NCI-H146 (cell line): ENCODE measurements around the gene GPR160.

ENCODE experiments used
- DNase-seq: peaks from one replicate; lab custom pipeline; 2025; lab: John Stamatoyannopoulos, UW

GPR160 gene

DNA sequence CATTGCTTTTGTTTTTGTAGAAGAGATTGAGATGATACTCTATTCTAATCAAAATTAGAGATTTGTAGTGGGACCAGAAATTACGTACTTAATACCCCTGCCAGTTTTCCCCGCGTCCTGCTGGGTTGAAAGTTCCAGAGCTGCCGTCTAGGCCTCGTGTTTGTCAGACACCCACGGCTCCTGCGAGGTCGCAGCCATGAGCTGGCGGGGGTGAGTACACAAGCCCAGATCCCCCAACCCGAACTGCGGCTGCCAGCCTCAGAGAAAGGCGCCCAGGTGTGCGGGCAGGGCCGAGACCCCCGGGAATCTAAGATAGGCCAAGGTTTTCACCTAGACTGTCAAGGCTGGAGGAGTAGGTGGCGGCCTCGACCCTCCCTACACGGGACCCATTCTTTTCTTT is 26.3 kb downstream of the GPR160 start:
- DNase-seq = no peak

DNA sequence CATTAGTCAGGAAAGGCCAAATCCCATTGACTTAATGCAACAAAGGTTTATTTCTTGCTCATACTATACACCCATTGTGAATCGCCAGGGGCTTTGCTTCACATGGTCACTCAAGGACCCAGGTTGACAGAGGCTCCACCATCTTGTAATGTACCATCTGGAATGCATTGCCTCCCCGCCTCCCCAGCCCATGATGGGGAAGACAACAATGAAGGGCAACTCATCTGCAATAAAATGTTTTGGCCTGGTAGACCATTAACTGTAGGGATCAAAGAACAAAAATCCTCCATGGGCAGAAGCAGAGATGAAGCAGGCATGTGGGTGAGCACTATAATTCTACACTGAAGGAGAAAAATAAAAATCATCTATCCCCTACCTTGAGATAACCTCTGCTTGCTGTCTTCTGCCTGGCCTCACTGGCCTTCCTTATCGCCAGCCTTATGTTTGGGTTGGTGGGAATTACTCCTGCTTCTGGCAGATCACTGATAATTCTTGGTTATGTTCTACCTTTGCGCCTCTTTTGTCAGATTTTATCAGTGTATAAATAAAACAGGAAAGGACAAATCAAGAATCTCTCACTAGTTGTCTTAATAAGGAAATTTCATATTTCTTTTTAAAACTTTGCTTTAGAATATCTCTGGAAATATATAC is 37.8 kb downstream of the GPR160 start:
- DNase-seq = no peak

DNA sequence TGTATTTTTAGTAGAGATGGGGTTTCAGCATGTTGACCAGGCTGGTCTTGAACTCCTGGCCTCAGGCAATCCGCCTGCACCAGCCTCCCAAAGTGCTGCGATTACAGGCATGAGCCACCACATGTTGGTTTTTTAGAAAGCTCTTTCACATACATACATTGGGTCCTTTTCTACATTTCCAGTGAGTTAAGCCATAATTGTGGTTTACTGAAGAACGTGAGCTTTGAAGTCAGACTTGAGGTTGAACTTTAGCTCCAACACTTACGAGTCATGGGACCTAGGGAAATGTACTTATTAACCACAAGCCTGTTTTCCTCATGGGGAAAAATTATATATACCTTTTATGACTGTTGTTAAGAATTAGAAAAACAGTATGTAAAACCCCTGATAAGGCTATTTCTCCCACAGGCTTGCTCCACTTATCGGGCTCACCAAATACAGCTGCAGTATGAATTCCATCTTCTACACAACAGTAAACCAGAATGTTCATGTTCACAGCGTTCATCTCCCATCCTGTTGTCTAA is 39.0 kb downstream of the GPR160 start:
- no peak for DNase-seq

DNA sequence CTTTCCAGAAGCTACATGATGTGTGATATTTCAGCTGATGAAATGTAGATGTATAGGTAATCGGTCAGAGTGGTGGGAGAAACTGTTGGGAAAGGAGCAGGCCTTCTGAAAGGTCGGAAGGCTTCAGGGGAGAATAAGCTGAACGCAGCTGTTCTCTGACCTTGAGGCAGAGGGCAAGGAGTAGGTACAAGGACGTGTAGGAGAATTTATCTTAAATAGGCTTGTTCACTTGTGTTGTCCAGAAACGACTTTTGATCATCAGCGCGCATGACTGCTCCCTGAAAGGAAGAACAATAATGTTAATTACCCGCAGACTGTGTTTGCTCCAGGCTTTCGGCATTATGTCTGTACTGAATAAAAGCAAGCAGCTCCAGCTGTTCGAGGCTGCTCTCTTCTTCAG is 39.6 kb downstream of the GPR160 start:
- no peak for DNase-seq

DNA sequence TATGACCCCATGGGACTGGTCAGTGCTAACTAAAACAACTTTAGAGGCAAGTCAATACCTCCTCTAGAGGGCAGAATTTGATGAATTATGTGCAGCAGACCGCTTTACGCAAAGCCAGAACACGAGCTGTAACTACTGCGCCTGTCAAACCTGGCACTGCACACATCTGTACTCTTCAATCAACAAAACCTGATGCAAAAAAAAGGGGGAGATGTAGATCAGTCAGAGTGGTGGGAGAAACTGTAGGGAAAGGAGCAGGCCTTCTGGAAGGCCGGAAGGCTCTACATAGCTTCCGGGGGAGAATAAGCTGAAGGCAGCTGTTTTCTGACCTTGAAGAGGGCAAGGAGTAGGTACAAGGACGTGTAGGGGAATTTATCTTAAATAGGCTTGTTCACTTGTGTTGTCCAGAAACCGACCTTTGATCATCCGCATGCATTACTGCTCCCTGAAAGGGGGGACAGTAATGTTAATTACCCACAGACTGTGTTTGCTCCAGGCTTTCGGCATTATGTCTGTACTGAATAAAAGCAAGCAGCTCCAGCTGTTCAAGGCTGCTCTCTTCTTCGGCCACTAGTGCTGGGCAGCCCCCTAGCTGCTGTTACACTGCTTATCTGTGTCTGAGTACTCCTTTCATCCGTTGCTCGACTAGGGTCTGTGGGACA is 41.0 kb downstream of the GPR160 start:
- no peak for DNase-seq

DNA sequence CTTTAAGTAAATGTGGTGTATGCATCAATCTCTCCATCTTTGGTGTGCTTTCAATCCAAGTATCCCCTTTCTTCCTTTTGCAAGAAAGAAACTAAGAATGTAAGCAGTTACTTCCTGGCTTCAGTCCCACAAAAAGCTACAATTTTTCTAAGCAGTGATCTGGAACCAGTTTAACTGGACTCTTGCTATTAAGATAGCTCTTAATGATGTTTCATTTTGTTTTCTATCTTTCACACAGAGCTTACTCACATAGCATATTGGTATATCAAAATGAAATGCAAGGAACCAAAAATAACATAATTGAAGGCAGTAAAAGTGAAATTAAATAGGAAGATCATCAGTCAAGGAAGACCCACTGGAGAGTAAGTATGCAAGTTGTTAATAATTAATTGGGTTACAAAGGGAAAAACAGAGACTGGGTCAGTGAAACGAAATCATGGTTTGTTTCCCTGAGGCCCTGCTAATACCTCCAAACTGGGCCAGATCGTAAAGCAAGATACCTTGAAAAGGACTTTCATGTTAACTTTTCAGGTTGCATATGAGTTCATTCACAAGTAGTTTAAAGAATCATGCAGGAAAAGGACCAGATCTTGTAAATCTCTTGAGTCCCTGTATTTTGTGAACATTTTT is 41.9 kb downstream of the GPR160 start:
- DNase-seq = no peak

DNA sequence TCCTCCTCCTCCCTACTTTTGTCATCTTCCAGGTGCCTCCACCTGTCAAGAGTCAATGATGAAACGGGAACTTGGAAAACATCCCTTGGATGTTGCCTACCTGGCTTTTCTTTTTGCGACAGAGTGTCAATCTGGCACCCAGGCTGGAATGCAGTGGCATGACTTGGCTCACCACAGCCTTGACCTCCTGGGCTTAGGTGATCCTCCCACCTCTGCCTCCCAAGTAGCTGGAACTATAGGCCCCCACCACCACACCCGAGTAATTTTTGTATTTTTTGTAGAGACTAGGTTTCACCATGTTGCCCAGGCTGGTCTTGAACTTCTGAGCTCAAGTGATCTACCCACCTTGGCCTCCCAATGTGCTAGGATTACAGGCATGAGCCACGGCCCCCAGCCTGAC is 42.8 kb downstream of the GPR160 start:
- DNase-seq = no peak

DNA sequence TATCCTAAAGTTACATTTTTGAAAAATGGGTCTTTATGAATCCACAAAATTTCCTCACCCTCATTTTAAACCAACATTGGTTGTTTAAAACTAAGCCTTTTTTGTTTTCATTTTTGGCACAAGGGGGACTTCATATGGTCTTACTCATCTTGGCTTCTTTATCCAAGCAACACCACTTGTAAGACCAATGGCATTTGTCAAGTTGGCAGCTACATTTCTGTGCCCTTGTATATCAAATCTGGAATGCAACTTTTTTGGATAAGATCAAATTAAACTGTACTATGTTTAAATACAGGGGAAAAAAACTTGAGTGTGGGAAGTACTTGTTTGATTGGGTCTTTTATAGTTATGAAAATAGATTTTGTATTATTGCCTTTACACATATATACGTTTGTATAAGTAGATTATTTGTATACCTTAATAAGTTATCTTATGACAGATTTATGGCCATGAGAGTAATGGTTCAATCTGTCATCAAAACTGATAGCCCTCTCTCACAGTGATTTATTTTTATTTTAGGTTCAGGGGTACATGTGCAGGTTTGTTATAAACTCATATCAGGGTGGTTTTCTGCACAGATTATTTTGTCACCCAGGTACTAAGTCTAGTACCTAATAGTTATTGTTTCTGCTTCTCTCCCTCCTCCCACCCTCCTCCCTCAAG is 43.4 kb downstream of the GPR160 start:
- no peak for DNase-seq

DNA sequence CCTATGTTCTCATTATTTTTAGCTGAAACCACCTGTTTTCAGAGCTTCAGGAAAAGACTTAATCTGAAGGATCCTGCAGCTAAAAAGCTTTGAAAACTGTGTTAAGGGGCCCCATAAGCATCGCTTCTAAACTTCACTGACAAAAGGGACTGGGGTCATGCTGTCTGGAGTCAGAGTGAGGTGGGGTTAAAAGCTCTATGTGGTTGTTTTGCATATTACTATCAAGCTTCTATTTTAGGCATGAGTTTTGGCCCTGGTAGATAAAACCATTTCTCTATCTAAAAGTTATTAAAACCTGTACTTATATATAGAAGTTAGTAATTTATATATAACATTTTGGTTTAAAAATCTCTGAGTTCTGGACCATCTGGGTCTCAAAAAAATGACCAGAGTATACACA is 45.5 kb downstream of the GPR160 start:
- no peak for DNase-seq

DNA sequence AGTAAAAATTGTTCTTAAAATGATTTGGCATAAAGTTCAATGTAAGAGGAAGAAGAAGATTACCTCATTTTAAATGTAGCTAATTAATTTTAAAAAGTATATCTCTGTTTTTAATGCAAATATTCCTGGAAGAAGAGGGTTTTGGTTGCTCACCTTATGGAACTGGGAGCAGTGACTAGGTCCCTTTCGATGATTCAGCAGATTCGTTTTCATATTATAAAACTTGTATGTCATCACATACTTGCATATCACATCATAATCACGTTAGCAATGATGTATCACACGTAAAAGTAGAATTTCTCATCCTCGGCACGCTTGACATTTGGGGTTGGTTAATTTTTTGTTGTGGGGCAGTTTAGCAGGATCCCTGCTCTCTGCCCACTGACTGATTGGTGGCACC is 47.6 kb downstream of the GPR160 start:
- DNase-seq = no peak

DNA sequence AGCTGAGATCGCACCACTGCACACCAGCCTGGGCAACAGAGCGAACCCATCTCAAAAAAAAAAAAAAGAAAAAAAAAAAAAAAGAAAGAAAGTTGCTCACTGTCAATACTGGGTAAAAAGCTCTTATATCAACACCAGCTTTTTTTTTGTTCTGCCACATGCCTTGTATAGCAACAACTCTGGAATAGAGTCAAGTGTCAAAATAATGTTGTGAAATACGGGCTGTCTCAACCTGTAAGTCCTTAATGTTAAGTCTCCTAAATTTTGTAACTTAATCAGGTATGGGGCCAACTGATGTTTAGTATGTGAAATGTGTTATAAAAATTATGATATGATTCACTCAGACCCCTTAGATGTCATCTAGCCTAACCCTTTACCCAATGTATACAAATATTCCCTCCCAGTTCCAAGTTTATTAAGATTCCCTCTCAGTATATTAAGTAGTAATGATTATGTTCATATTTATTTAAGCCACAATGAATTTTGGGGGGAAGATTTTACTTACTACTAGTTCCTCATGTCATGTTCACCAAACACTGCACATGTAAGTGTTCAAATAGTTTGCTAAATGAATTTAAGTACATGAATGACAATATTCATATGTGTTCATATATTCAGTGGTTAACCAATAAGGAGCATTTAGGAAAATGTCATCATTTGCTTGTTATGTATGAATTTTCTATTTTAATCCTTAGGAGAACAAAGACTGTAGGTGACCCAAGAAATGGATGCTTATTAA is 52.2 kb downstream of the GPR160 start:
- DNase-seq = no peak

DNA sequence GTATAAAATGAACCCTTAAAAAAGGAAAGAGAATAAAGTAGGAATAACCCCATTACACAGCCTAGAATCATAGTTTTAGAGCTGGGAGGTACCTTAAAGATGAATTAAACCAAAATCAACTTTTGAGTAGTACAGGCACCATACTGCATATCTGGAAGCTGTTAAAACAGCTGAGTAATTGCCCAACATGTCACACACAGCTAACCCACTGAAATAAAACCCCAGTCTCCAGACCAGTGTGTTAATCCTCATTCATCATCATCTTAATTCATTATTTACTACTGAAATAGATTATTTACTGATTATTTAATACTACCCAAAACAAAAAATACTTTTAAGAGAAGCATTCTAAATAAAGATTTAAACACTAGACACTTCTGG is 52.8 kb downstream of the GPR160 start:
- no peak for DNase-seq

DNA sequence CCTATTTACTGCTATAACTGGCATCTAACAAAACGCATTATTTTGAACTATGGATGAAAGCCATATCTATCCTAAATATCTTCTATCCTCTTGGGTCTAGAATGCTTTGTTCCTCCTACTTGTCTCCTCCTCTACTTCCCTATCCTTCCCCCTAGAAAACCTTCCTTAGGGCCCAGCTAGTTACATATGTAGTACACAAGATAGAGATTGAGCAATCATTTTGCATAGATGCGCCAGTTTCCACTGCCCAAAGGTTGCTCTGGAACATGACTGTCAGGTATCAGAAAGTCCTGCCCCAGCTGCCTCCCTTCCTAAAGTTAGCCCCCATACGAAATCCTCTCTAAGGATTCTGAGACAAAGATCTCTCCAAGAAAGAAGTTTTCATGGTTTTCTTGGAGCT is 55.1 kb downstream of the GPR160 start:
- DNase-seq = no peak

DNA sequence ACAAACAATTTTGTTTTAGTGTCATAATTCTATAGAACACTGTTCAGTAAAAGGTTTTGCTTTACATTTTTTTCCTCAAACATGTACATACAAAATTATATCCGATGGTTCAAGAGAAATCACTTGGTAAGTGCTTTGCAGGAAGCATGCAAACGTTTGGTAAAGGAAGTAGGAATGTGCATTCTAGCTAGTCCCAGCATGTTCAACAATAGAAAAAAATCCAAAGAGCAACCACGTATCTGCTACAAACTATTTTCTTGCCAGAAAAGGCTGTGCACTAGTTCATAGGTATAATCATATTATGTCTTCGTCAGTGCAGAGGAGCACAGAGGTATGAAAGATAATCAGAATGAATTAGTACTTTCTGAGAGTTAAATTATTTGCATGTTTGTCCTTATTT is 58.0 kb downstream of the GPR160 start:
- DNase-seq = no peak

DNA sequence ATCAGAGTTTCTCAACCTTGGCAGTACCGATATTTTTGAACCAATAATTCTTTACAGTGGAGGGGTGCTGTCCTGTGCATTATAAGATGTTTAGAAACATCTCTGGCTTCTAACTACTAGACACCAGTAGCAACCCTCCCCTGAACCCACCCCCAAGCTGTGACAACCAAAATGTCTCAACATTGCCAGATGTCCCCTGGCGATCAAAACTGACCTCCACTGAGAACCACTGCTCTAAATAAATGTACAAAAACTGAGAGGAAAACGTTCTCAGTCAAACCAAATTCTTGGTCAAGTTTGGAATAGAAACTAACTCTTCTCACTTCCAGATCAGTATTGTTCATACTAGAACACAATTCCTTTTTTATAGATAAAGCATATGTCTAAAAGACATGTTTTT is 58.5 kb downstream of the GPR160 start:
- no peak for DNase-seq

DNA sequence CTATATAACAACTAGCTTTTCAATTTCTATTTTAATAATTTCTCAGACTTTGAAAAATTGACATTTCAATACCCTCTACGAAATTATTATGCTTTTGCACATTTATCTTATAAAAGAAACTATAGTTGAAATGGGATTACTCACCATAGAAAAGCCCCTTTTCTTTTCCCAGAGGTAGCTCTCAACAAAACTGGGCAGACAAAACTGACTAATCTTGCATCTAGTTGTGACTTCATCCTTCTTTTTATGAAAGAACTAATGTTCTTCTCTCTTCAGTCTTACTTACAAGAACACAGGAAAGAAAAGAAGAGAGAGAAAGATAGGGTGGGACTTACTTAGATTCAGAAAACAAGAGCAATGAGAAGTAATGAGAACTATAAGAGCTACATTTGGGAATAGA is 61.0 kb downstream of the GPR160 start:
- DNase-seq = no peak

DNA sequence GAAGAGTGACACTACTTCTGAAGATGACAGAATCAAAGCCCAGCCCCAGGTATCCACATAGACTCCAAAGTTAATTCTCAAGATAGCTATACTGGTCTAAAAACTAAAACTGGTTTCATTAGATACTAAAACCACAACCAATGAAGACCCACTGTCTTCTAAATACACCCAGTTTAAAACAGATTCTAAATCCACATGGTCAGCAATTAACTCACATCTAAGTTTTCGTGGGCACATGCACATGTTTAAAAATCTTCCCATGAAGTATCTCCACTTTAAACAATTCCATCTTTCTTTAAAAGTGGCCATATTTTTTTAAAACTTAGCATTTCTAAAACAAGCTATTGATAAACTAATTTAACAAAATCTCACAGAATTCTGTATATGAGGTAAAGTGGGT is 63.1 kb downstream of the GPR160 start:
- DNase-seq = no peak

DNA sequence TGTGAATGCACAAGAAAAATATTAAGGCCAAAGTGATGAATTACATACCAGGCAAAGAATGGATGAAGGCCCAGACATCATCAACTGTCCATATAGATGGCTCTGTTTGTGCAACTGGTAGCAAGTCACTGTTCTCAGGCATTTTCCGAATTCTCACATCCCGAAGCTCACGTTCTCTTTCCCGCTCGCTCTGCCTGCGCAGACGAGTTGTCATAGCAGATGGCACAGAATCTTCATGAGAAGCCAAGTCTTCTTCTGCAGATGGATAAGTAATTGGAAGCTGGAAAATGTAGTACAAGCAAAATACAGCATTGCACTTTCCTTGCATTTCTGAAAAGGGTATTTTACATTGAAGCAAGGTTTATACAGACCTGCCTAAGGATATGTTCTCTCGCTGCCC is 64.6 kb downstream of the GPR160 start:
- DNase-seq = no peak

DNA sequence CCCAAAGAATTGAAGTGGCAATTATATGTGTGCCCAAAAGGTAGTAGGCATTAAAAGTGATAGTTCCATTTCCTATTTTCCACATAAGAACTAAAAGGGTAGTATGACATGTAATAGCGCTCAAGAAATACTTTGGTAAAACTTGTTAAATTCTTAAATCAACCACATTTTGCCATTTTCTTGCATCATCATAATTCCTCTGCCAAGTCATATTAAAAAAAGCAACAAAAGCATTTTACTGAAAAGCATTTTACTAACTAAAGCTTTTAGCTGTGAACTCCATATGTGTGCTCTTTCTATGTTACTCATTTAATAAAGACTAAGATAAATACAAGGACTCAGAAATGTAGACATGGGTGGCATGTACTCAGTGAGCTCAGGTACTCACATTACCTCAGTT is 70.1 kb downstream of the GPR160 start:
- no peak for DNase-seq

DNA sequence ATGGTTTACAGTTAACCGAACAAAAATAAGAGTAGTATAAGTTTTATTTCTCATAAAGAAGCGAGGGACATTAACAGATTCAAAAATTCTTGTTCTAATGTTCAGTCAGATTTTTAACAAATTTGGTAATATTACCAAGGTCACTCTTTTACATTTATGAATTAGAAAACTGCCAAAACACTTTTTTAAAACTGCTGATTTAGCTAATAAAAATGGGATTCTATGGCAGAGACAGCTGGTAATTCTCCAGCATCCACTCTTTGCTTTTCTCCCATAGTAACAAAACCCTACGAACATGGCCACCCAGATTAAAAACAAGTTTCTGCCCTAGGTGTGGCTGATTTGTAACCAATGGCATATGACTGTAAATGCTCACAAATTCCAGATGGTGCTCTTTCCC is 71.2 kb downstream of the GPR160 start:
- no peak for DNase-seq

DNA sequence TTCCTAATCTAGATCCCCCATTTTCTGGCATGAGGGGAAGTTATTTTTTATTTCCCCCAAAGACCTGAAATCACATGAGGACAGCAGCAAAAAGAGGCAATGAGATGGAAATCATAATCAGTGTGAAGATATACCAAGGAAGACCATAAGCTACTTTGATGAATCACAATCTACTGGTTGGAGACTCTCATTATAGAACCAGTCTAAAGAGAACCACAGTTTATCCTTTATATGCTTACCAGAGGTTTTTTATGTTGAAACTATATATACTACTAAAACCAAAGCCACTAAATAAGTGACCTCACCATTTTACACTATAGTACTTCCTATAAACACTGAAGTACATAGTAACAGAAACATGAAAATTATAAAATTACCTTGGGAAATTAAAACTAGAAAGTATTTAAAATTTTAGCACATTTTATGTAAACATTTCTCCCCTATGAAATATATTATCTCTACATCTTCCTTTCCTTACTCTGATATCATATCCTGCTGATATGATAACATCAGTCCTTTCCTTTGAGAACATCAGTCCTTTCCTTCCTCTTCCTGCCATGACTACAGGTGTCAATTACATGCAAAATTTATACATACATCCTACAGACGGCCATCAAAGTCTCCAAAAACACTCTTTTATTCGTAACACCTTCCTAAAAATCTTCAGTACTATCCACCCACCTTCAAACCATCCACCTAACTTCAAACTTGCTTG is 71.9 kb downstream of the GPR160 start:
- no peak for DNase-seq
